ENCODE data around the gene CTSL. TPM values are rescaled to one million over a fixed set of nuclear protein-coding genes. Genes with fewer than 3 reads are reported as not detected.

The CTSL gene
- total RNA-seq, 1 experiment from 2014 or later: 63.2 TPM

DNA sequence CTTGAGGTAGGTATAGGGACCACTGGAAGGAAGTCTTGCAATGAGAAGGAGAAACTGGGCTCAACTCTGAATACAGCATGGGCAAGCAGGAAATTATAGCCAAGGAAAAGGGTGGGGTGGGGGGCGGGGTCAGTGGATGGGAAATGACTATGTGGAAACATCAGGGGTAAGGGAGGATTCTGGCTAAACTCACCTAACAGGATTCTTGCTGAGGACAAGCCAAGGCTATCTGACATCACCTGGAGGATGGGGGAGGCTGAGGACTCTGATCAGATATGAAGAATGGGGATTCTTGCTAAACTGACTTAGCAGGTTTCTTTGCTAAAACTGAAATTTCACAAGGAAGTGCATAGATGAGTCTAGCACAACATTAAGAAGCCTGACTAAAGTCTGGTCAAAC lies 40.8 kb downstream of the CTSL start:
- H4K20me1 ChIP-seq (ENCODE audit: low read length): no peaks in the 10 kb centered on the region
- peak overlapping the region; percentile 67; the same call in 1 of the 2 replicates for H3K4me2 ChIP-seq (ENCODE audit: low read length)
- H3F3A ChIP-seq (ENCODE audit: low read length, unreplicated experiment): no peaks in the 10 kb centered on the region
- peak overlapping the region; percentile 30; the same call in 1 of the 2 replicates for H3K4me3 ChIP-seq (ENCODE audit: low read length)
- peak; percentile 45; the same call in 1 of the 2 replicates for ATAC-seq
- H3K36me3 ChIP-seq (ENCODE audit: low read depth, low read length): no peaks in the 10 kb centered on the region
- H3K9ac ChIP-seq (ENCODE audit: low read length): no peak overlapping the region
- peak overlapping the region; percentile 69 for H3K27ac ChIP-seq (ENCODE audit: low read length)
- CTCF ChIA-PET: no interaction called here
- no TSS peak for BruUV-seq (replicated peaks)
- no peak overlapping the region for H2AFZ ChIP-seq (ENCODE audit: low read length)
- H3K9me3 ChIP-seq (ENCODE audit: low read length): no peaks in the 10 kb centered on the region
- DNase-seq: peak; percentile 92
- POLR2A ChIA-PET (ENCODE audit: unreplicated experiment): no interaction called here
- H3K9me2 ChIP-seq (replicated peaks; ENCODE audit: low read length): no peaks in the 10 kb centered on the region
- intact Hi-C loops (cut with micrococcal nuclease): no loop called here
- TF ChIP-seq EZH2phosphoT487 (IDR thresholded peaks at IDR 0.05; ENCODE audit: borderline replicate concordance, low read length): no peak
- no peak for TF ChIP-seq EZH2 (IDR thresholded peaks at IDR 0.05; ENCODE audit: low read length, unreplicated experiment)
- no peak for TF ChIP-seq CTCF (conservative IDR thresholded peaks at IDR 0.05; ENCODE audit: low read depth, low read length)
- no peaks in the 10 kb centered on the region for H3K27me3 ChIP-seq (ENCODE audit: low read length)
- no peaks in the 10 kb centered on the region for H3K79me2 ChIP-seq (ENCODE audit: low read length)
- peaks cover 8% of the 10 kb centered on the region for H3K4me1 ChIP-seq (ENCODE audit: insufficient read depth, low read length)

DNA sequence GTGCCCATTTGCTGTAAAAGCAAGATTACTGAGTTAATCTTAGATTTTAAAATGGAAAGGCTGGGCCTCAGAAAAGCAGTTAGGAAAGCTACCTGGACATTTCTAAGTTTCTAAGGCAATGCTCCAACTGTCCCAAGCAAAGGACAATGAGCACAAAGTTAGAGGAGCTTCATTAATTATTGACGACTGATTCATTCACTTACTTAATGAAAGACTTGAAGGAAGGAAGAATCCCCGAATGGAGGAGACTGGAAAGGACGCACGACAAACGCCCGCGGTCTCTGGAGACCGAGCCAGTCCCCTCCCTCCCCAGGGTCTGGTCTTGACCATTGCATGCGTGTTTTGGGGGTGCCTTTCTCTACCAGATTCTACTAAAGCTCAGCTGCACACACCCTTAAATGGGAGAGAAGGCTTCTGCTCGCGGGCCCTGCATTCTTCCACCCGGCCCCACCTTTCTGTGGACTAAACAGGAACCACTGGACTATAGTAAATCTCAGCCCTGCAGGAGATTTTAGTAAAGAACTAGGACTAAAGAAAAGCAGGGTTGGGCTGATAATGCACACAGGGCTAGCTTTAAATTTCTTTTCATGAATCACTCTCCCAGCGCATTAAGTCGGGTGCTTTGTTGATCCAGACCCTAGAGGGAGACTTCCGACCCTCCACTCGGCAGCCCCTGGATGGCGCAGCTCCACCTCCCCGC lies 44.8 kb downstream of the CTSL start:
- ChIA-PET CTCF (no interaction called here), POLR2A (ENCODE audit: unreplicated experiment) (no interaction called here)
- DNase-seq (no peak), ATAC-seq (no peak)
- no peaks in the 10 kb centered on the region for H3K27me3 ChIP-seq (ENCODE audit: low read length)
- BruUV-seq (replicated peaks): no TSS peak
- no peaks in the 10 kb centered on the region for H3K9me3 ChIP-seq (ENCODE audit: low read length)
- H3K79me2 ChIP-seq (ENCODE audit: low read length): no peaks in the 10 kb centered on the region
- no peak overlapping the region for H3K4me3 ChIP-seq (ENCODE audit: low read length)
- H3K27ac ChIP-seq (ENCODE audit: low read length): no peak overlapping the region
- H3K9ac ChIP-seq (ENCODE audit: low read length): no peak overlapping the region
- H4K20me1 ChIP-seq (ENCODE audit: low read length): no peaks in the 10 kb centered on the region
- H3K4me1 ChIP-seq (ENCODE audit: insufficient read depth, low read length): peaks cover 8% of the 10 kb centered on the region
- intact Hi-C loops (cut with micrococcal nuclease): no loop called here
- H3F3A ChIP-seq (ENCODE audit: low read length, unreplicated experiment): no peaks in the 10 kb centered on the region
- no peaks in the 10 kb centered on the region for H3K9me2 ChIP-seq (replicated peaks; ENCODE audit: low read length)
- H3K4me2 ChIP-seq (ENCODE audit: low read length): no peak overlapping the region
- H3K36me3 ChIP-seq (ENCODE audit: low read depth, low read length): no peaks in the 10 kb centered on the region
- no peak for TF ChIP-seq EZH2 (IDR thresholded peaks at IDR 0.05; ENCODE audit: low read length, unreplicated experiment)
- TF ChIP-seq CTCF (conservative IDR thresholded peaks at IDR 0.05; ENCODE audit: low read depth, low read length): no peak
- no peak for TF ChIP-seq EZH2phosphoT487 (IDR thresholded peaks at IDR 0.05; ENCODE audit: borderline replicate concordance, low read length)
- H2AFZ ChIP-seq (ENCODE audit: low read length): no peak overlapping the region

DNA sequence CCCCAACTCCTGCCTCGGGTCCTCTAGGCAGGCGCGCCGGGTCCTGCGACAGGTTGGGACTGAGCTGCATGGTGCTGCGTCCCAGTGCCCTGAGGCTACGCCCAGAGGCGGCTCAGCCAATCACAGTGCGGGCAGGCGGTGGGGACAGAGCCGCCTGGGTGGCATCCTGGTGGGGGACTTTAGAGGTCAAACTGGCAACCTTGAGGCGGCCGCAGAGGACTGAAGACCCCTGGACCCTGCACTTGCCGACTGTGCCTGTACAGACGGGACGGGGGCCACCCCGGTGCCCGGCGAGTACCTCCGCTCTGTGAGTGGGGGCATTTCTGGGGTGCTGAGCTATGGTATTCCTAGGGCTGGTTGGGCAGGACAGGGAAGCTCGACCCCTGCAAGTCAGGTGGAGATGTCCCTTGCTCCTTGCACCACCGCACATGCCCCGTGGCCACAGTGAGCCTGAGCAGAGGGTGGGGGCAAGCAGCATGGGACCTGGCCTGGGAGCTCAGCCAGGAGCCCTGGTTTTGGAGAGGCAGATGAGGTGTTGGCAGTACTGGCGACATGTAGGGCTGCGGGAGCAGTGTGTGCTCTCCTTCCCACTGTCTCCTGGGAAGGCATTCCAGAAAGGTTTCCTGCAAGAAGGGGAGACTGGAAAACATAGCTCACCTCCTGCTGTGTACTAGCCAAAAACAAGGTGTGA lies 45.5 kb downstream of the CTSL start:
- H3F3A ChIP-seq (ENCODE audit: low read length, unreplicated experiment): no peaks in the 10 kb centered on the region
- H3K27ac ChIP-seq (ENCODE audit: low read length): no peak overlapping the region
- DNase-seq (no peak), ATAC-seq (no peak)
- no peak overlapping the region for H3K9ac ChIP-seq (ENCODE audit: low read length)
- H3K9me3 ChIP-seq (ENCODE audit: low read length): no peaks in the 10 kb centered on the region
- intact Hi-C loops (cut with micrococcal nuclease): no loop called here
- H3K36me3 ChIP-seq (ENCODE audit: low read depth, low read length): no peaks in the 10 kb centered on the region
- no peaks in the 10 kb centered on the region for H3K27me3 ChIP-seq (ENCODE audit: low read length)
- H4K20me1 ChIP-seq (ENCODE audit: low read length): no peaks in the 10 kb centered on the region
- TF ChIP-seq EZH2phosphoT487 (IDR thresholded peaks at IDR 0.05; ENCODE audit: borderline replicate concordance, low read length) (no peak), CTCF (conservative IDR thresholded peaks at IDR 0.05; ENCODE audit: low read depth, low read length) (no peak), EZH2 (IDR thresholded peaks at IDR 0.05; ENCODE audit: low read length, unreplicated experiment) (no peak)
- CTCF ChIA-PET: no interaction called here
- no peak overlapping the region for H3K4me2 ChIP-seq (ENCODE audit: low read length)
- H3K9me2 ChIP-seq (replicated peaks; ENCODE audit: low read length): no peaks in the 10 kb centered on the region
- H3K4me3 ChIP-seq (ENCODE audit: low read length): no peak overlapping the region
- no peaks in the 10 kb centered on the region for H3K79me2 ChIP-seq (ENCODE audit: low read length)
- no peak overlapping the region for H2AFZ ChIP-seq (ENCODE audit: low read length)
- POLR2A ChIA-PET (ENCODE audit: unreplicated experiment): no interaction called here
- BruUV-seq (replicated peaks): no TSS peak
- peaks cover 8% of the 10 kb centered on the region for H3K4me1 ChIP-seq (ENCODE audit: insufficient read depth, low read length)

All from PC-3 (cell line).